Thoracic aorta (tissue), 2 donors: ENCODE results near the gene DVL2. TPM values are rescaled to one million over a fixed set of nuclear protein-coding genes. Genes with fewer than 3 reads are reported as not detected.

Experiments
- ATAC-seq: fragments of 150-250 bp; one replicate; pipeline ENCODE4 v1.8.0; 2017; ENCODE audit warnings: low read depth; ENCODE audit not compliant: insufficient number of reproducible peaks, low FRiP score
- DNase-seq: peaks from one replicate; pipeline ENCODE4 v3.0.0-alpha.2; 2020; ENCODE audit warnings: low spot score
- H3K27ac ChIP-seq, 2 donors: fragments of 200-600 bp; sonication (generic); 1 replicate in 1 of 2; 2 replicates in 1 of 2; pipeline ENCODE4 v1.5.1; 2016; ENCODE audit warnings: mild to moderate bottlenecking in 2 of 2, moderate library complexity in 2 of 2
- H3K27me3 ChIP-seq: fragments of 200-600 bp; sonication (generic); replicated peaks from 2 replicates; pipeline ENCODE4 v1.6.0; 2016; ENCODE audit warnings: mild to moderate bottlenecking; ENCODE audit not compliant: insufficient read depth
- H3K36me3 ChIP-seq: fragments of 200-600 bp; sonication (generic); one replicate; pipeline ENCODE4 v1.5.1; 2016
- H3K4me1 ChIP-seq, 2 donors: fragments of 200-600 bp; sonication (generic); 1 replicate in 1 of 2; 2 replicates in 1 of 2; pipeline versions ENCODE4 v1.5.1 to v1.6.0; 2016; ENCODE audit warnings: low read depth in 2 of 2, mild to moderate bottlenecking in 1 of 2; ENCODE audit not compliant: control insufficient read depth in 1 of 2
- H3K4me3 ChIP-seq: fragments of 200-600 bp; sonication (generic); 2 replicates; pipeline ENCODE4 v1.5.1; 2016; ENCODE audit warnings: mild to moderate bottlenecking
- H3K9me3 ChIP-seq: fragments of 200-600 bp; sonication (generic); 2 replicates; pipeline ENCODE4 v1.5.1; 2016
- CTCF ChIP-seq: fragments of 200-600 bp; sonication (generic); IDR thresholded peaks from one replicate; pipeline ENCODE4 v1.5.1; 2019; ENCODE audit warnings: antibody characterized with exemption
- total RNA-seq, 2 donors: library from RNA; depleted of rRNA; stranded (reverse); fragments of >200 nt; gene quantifications; one replicate each; pipeline versions ENCODE4 v1.1.0 to v1.2.3, GENCODE V29; 2016

DVL2 gene
- total RNA-seq, 2 donors from 2014 or later = 52.8 to 68.5 TPM

DNA sequence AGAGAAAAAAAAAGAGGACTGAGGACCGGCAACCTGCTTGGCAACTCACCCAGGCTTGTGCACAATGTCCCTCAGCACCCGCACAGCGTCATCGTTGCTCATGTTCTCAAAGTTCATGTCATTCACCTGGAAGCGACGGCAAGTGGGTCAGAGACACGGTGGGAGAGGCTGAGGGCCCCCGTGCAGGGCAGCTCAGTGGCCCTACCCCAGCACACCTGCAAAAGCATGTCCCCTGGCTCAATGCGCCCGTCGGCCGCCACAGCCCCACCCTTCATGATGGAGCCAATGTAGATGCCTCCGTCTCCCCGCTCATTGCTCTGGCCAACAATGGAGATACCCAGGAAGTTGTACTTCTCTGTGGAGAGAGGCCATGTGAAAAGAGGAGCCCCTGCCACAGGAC, 5.4 kb downstream of the DVL2 start:
- Histone ChIP-seq H3K9me3 (no peaks in the 10 kb centered on the region), H3K27ac (no peak overlapping the region), H3K27me3 (no peaks in the 10 kb centered on the region), H3K4me3 (no peak overlapping the region), H3K4me1 (peaks cover 10 to 24% of the 10 kb centered on the region in 2 donors), H3K36me3 (peaks cover 54% of the 10 kb centered on the region)
- ATAC-seq = no peak
- no peak for TF ChIP-seq CTCF
- DNase-seq = no peak

- H3K4me3 ChIP-seq = no peak overlapping the region
- peaks cover 63% of the 10 kb centered on the region for H3K36me3 ChIP-seq
- H3K27ac ChIP-seq = no peak overlapping the region
Observed at GRCh38 chr17:7226721-7227710, 7.3 kb downstream of the DVL2 start.

DNA sequence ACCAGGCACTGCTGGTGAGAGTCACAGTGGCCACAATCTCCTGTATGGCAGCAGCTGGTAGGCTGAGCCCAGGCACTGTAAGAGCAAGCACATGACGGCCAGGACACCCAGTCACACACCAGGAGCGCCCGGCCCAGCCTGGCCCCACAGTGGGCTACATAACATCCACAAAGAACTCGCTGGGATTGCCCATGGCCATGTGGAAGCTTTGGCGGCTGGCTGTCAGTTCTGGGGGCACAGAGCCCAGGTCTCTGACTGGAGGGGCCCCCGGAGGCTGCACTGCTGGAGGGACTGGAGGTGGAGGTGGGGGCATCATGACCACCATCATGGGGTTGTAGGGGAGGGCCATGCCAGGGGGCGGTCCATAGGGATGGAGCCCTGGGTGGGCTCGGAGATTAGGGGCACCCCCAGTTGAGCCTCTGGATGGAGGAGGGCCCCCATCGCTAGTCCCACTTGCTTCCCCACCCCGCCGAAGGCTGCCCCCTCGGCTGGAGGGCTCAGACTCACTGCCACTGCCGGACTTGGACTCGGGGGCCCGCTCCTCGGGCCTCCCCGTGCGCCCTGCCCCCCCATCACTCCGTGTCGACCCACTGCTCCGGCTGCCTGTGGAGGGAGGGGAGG, 8.5 kb downstream of the DVL2 start:
- Histone ChIP-seq H3K4me3 (no peak overlapping the region), H3K36me3 (peaks cover 63% of the 10 kb centered on the region), H3K27me3 (no peaks in the 10 kb centered on the region), H3K27ac (no peak overlapping the region), H3K4me1 (peaks cover 0 to 10% of the 10 kb centered on the region in 2 donors), H3K9me3 (no peaks in the 10 kb centered on the region)
- TF ChIP-seq CTCF = no peak
- DNase-seq (no peak), ATAC-seq (no peak)

More at GRCh38 chr17:7226721-7227710, 7.3 kb downstream of the DVL2 start:
- no peaks in the 10 kb centered on the region for H3K9me3 ChIP-seq
- peaks cover 0 to 7% of the 10 kb centered on the region in 2 donors for H3K4me1 ChIP-seq
- ATAC-seq = no peak
- no peak for TF ChIP-seq CTCF
- DNase-seq = no peak
- no peaks in the 10 kb centered on the region for H3K27me3 ChIP-seq

DNA sequence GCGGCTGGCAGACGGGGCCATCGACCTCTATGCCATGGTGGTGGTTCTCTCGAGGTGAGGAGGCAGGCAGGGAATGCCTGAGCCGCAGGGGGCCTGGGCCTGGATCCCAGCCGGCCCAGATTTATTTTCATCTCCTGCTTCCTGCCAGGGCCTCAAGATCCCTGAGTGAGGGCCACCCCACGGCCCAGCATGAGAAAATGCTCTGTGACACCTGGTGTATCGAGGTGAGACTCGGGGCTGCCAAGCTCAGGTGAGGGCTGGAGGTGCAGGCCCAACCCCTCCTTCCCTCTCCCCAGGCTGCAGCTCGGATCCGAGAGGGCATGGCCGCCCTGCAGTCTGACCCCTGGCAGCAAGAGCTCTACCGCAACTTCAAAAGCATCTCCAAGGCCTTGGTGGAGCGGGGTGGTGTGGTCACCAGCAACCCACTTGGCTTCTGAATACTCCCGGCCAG, 9.6 kb downstream of the DVL2 start:
- ATAC-seq = no peak
- peaks cover 57% of the 10 kb centered on the region for H3K36me3 ChIP-seq
- no peak overlapping the region for H3K4me3 ChIP-seq
- peaks cover 4 to 16% of the 10 kb centered on the region in 2 donors for H3K4me1 ChIP-seq
- H3K27me3 ChIP-seq = no peaks in the 10 kb centered on the region
- DNase-seq = no peak
- no peaks in the 10 kb centered on the region for H3K9me3 ChIP-seq
- no peak for TF ChIP-seq CTCF
- no peak overlapping the region for H3K27ac ChIP-seq

DNA sequence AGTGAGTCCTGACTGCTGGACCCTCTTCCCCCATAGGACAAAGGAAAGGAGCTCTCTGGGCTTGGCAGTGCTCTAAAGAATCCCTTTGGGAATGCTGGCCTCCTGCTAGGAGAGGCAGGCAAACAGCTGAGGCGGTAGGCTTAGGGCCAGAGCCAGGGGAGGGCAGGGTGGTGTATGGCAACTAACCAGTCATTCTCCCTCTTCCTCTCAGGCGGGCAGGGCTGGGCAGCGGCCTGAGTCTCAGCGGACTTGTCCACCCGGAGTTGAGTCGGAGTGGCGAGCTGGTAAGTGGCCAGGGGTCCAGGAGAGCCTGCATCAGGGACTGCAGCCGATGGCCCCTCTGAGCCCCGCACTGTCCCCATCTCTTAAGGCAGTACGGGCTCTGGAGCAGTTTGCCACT, 10.2 kb downstream of the DVL2 start:
- Histone ChIP-seq H3K27ac (no peak overlapping the region), H3K27me3 (no peaks in the 10 kb centered on the region), H3K4me3 (no peak overlapping the region), H3K36me3 (peaks cover 51% of the 10 kb centered on the region), H3K4me1 (peaks cover 4 to 21% of the 10 kb centered on the region in 2 donors), H3K9me3 (no peaks in the 10 kb centered on the region)
- no peak for DNase-seq
- TF ChIP-seq CTCF = no peak
- no peak for ATAC-seq
